ACHN (cell line): ENCODE data around the gene CAPN1.
"Not testable (repeated sequence)": the region's sequence is repeated elsewhere in the genome, so short reads cannot be mapped to it uniquely, and the experiment has no call there.

Experiments used
- DNase-seq: peaks from one replicate; pipeline ENCODE4 v3.0.0-alpha.2; 2015
- in situ Hi-C: cut with HindIII; loops from 2 replicates; pipeline ENCODE4 v1.10.0; 2017; ENCODE audit warnings: low sequenced_read_pairs, low pct_ligation_motif_present, low pct_unique_long_range_greater_than_20kb

CAPN1 gene

DNA sequence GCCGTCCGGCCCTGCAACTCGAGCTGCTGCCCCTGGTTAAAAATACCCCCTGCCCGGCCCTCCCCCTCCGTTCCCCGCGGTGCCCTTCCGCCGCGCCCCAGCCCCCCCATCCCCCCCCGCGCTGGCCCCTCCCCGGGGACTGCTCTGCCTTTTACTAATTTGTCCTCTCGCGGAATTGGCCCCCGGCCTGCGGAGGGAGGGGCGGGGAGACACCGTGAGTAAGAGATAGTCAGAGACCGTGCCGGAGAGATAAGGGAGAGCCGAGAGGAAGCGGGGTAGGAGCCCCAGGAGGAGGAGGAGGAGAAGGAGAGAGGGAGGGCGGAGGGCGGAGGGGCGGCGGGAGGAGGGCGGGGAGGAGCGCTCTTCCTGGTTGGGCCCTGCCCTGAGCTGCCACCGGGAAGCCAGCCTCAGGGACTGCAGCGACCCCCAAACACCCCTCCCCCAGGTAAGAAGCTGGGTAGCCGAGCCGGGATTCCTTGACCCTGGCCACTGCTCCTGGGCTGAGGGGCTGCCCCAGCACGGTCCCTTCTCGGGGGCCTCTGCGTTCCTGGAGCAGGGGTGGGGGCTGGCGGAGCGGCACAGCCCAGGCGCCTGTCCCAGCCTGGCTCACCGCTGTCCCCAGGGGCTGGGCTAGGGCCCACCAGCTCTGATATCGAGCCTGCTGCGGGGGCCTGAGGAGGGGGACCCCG lies at the start of gene CAPN1:
Gene CAPN1, plus strand, starts transcription at position 360 of the 689 bp plus-strand sequence. CDS start 774 bp downstream, outside the sequence.
- in situ Hi-C loops, result no loop called here
- peak; percentile 88 for DNase-seq

DNA sequence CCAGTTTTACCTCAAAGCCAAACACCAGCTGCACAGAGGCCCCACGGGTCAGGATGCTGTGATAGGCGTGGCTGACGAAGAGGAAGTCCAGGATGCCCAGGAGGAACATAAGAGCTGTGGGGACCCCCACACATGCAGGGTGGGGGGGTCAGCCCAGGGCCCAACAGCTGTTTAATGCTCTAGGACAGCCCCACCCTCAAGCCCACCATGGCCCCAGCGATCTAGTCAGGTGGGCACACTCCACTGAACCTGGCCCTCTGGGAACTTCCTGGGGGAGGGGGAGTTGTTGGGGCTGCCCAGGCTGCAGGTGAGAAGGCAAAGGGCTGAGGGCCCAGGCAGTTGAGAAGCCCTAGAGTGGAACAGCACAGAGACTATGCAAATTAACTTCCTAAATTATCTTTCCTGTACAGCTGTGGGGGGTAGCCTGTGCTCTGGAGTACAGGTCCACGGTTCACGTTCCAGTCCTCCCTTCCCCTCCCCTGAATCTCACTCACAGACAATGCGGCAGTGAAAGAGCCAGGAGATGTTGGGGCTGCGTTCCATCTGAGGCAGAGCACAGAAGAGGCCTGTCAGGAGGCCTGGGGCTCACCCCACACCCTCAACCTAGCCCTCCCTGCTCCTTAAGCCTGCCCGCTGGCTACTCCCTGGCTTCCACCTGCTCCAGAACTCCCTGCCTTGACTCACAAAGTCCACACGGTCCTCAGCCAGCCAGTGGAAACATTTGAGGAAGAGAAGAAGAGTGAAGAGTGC lies 49.3 kb upstream of the CAPN1 start:
- in situ Hi-C loops, result no loop called here
- no peak for DNase-seq

DNA sequence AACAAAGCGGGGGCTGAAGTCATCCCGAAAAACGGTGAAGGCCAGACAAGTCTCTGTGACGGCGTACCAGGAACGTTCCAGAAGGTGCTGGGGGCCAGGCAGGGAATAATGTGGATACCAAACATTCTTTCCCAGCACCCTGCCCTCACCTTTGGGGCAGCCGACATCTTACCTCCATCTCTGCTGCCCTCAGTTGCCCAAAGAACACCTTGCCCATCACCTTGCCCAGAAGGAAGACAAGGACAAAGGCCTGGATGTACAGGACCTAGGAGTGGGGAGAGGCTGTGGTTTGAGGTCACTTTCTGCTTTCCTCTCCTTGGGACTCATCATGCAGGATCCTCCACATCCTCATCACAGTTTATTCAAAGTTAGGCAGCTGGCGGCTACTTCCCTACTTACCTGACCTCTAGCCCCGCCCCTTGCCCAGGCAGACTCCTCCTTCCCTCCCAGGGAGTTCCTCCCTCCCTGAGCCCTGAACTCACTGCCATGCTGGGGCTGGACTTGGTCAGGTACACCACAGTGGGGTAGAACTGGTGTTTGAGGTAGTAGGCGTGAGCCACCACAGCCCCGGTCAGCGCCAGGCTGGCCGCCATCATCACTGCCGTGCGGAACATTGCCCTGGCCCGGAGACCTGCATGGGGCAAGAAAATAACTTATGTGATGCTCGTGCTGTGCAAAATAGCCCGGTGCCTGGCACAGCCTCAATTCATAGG lies 48.6 kb upstream of the CAPN1 start:
- no peak for DNase-seq
- in situ Hi-C loops, result no loop called here

DNA sequence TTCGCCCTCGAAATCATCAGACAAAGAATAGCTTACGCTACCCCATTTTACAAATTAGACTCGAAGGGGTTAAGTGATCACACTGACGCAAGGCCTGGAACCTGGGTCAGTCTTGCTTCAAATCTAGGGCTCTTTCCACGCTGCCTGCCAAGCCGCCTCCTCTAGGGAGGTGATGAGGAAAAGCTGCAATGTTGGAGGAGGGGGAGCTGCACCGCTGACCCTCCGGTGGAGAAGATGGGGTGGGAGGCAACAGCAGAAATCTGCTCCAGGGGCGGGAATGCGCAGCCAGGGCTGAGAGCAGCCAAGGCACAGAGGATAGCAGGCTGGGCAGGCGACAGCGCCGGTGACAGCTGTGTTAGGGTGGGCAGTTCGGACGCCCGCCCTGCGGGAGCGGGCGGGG lies 48.0 kb upstream of the CAPN1 start:
- in situ Hi-C loops, result no loop called here
- DNase-seq, result no peak

DNA sequence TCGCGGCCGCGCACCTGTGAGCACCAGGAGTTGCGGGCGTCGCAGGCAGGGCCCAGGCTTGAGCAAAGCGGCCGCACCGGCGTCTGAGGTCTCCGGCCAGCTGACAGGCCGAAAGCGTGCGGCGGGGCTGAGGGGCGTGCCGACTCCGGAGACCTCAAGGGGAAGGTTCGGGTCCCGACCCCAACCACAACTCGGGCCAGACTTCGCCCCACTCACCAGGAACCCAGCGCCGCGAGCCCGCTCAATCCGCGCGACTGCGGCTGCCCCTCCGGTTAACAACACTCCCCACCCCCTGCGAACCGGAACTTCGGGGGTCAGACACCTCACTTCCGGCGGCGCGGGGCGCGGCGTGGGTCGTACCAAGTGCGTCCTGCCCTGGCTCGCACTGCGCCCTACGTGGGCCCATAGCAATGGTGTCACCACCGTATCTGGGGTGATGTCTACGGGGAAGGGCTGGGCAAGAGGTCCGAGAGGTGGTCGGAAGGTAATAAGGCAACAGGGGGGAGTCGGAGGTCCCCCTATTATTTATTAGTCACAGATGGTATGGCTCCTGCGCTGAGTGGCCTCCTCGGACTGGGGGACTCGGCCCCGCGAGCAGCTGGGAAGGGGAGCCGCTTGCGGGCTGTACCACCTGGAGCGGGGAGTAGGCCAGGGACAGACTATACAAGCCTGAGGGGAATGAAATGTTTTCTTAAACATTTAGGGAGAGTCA lies 47.3 kb upstream of the CAPN1 start, which contains the start of gene SYVN1:
Gene SYVN1, minus strand, starts transcription at position 280 of the 712 bp plus-strand sequence. CDS start 918 bp downstream, outside the sequence.
- in situ Hi-C loops, result no loop called here
- DNase-seq, result peak; percentile 79

DNA sequence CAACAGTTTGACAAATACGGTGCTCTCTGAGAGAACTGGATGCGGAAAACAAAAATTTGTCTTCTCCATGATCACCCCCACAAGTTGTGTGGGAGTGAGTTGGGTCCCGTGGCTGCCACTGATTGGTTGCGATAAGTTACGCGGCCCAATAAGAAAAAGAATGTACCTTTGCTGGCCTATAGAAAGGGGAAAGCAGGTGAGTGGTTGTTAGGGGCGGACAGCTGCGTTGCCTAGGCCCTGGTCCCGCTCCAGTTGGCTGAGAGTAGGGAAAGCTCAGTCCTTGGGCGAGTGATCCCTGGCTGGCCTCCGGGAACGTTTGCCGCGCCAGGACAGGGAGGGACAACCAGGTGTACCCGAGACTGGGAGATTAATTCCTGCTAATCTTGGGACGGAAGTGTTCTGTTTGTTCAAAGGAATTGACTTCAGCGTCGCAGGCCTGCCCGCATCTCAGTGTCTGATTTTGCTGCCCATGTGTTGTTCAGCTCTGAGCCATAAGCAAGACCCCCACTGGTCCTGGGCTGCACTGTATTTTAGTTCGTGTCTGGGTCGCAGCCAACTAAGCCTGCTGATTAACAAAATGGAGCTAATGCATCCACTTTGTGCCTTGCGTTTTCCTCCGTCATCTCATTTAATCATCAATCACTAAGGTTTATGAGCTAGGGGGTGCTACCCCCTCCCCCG lies 46.6 kb upstream of the CAPN1 start:
- DNase-seq, result peak; percentile 94
- in situ Hi-C loops, result no loop called here

DNA sequence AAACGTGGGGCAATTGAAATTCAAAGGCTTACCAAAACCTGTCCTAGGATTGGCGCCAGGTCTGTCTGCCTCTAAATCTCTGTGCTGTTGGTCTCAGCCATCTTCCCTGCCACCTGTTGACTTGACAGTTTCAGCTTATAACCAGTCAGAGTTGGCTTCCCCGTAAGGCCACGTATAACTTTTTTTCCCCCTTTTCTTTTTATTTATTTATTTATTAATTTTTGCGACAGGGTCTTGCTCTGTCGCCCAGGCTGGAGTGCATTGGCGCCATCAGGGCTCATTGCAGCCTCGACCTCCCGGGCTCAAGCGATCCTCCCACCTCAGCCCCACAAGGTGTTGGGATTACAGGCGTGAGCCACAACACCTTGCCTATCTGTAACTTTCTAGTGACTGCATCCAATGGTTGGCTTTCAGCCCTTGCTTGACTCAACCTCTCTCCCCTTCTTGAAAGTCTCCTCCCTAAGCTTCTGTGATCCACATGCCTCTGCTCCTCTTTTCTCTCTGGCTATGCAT lies 46.0 kb upstream of the CAPN1 start:
- in situ Hi-C loops, result no loop called here
- no peak for DNase-seq

DNA sequence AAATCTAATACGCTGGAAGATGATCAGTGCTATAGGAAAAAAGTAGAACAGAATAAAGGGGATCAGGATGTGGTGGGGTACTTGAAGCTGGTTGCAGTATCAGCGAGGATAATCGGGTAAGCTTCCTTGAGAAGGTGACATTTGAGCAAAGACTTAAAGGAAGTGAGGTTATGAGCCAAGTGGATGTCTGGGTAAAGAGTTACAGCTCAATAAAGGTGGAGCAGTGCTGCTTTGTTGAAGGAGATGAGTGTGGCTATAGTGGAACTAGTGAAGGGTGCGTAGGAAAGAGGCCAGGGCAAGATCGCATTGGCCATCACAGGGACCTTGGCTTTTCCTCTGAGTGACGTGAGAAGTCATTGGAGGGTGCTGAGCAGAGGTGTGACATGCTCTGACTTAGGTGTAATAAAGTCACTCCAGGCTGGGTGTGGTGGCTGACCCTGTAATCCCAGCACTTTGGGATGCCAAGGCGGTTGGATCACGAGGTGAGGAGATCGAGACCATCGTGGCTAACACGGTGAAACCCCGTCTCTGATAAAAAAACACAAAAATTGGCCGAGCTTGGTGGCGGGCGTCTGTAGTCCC lies 45.1 kb upstream of the CAPN1 start:
- in situ Hi-C loops, result no loop called here
- DNase-seq, result no peak

DNA sequence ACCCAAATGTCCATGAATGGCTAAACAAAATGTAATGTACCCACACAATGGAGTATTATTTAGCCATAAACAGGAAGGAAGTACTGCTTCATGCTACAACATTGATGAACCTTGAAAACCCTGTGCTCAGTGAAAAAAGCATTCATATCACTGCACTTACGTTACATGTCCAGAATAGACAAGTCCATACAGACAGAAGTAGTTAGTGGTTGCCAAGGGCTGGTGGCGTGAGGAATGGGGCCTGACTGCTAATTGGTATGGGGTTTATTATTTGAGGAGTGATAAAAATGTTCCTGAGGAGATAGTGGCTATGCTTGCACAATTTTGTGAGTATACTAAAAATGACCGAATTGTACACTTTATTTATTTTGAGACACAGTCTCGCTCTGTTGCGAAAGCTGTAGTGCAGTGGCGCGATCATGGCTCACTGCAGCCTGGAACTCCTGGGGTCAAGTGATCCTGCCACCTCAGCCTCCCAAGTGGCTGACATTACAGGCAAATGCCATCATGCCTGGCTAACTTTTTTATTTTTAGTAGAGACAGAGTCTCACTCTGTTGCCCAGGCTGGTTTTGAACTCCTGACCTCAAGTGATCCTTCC lies 39.7 kb upstream of the CAPN1 start:
- DNase-seq, result no peak
- in situ Hi-C loops, result no loop called here

DNA sequence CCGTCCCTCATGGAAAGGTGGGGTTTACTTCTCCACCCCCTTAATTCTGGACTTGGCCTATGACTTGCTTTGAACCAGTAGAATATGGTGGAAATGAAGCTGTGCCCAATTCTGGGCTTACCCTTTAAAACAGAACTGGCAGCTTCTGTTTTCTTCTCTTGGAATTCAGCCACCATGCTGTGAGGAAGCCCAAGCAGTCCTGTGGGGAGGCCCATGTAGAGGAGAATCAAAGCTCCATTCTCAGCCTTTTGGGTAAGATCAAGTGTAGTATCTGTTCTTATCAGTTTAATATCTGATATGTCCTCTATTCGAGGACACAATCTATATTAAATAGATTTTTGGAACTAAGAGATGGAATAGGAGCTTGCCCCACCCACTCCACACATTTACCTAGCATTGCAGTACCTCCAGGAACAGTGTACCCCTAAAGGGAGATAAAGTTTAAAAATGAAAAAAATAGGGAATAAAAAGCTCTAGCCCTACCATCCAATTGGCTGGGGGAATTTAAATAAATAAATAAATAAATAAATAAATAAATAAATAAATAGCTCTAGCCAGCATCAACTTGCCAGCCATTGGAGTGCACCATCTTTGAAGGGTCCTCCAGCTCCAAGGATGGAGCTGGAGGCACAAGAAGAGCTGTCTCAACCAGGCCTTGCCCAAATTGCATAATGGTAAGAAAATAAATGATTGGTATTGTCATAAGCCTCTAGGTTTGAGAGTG lies 34.2 kb upstream of the CAPN1 start:
- no peak for DNase-seq
- in situ Hi-C loops, result no loop called here

DNA sequence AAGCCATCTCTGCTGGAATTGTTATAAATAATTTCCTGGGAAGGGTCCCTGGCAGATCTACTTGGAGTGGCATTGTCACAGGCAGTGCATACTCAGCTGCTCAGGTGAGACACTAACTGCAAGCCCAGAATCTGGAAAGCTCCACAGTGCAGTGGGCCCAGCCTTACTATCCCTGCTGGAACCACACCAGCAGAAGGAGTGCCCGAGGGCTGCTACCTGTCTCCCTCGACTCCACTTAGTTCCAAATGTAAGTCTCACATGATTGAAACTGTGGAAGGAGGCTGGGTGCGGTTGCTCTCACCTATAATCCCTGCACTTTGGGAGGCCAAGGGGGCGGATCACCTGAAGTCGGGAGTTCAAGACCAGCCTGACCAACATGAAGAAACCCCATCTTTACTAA lies 33.1 kb upstream of the CAPN1 start:
- in situ Hi-C loops, result no loop called here
- DNase-seq, result no peak

DNA sequence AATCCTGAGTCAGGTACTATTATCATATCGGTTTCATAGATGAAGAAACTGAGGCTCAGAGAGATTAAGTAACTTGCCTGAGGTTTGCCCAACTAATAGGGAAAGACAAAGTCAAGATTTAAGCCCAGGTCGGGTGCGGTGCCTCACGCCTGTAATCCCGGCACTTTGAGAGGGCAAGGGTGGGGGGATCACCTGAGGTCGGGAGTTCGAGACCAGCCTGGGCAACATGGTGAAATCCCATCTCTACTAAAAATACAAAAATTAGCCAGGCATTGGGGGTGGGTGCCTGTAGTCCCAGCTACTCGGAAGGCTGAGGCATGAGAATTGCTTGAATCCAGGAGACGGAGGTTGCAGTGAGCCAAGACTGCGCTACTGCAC lies 31.6 kb upstream of the CAPN1 start:
- DNase-seq, in situ Hi-C loops: not testable (repeated sequence)

DNA sequence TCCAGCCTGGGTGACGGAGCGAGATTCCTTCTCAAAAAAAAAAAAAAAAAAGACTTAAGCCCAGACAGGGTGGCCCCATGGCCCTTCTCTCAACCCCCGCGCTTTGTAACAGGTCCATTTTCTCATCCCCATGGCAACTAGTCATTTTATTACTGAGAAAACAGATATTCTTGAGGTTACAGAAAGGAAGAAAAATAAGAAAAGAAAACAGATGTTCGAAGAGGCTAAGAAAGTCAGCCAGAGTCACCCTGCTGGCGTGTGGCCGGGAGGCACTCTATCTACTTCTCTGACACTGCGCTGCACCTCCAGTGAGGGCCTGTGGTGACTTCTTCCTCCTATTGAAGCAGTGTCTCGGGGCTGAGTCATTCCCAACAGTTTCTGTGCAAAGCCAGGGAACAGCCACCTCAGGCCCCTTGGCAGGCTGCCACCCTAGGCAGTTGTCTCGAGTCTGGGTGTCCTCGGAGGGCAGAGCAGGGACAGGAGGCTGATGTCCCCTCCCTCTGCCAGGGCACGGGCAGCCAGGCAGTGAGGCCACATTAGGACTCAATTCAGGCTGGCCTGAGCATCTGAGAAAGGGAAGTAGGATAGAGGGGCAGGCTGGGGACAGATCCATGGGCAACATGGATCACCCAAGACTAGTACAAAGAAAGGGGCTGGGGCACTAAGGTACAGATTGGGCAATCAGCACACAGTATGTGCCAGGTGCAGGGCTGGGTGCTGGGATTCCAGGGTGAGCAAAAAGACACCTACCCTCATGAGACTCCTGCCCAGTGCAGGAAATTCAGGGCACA lies 31.0 kb upstream of the CAPN1 start:
- DNase-seq, result peak; percentile 78
- in situ Hi-C loops, result no loop called here

DNA sequence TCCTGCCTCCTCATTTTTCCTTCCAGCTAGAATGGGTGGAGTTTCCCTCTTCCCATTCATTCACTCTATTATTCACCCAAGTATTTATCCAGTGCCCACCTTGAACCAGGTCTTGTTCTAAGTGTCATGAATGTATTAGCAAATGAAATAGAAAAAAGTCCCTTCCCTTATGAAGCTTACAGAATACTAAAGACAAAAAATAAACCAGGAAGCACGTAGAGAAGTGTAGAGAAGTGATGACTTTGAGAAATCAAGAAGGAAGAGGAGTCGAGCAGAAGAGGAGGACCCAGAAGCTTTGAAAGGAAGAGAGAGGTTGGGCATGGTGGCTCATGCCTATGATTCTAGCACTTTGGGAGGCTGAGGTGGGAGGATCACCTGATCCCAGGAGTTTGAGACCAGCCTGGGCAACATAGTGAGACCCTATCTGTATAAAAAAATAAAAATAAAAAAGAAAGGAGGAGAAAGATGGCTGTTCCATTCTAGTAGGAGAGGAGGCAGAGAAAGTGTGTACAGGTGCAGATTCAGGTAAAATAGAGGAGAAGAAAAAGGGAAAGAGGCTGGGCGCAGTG lies 30.3 kb upstream of the CAPN1 start:
- DNase-seq, result no peak
- in situ Hi-C loops, result no loop called here

DNA sequence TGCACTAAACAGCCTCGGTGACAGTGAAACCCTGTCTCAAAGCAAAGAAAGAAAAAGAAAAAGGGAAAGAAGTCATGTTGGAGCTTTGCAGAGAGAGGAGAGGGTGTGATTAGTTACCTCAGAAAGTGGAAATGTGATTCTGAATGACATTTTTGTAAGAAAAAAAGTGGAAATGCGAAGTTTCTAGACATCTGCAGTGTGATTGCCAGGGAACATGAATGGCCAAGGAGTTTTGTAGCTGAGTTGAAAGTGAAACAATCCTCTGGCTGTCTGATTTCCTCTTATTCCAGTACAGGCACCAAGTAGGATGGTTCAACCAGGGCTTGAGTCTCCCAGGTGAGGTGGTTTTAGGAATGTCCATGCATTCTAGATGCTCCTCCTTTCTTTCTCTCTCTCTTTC lies 29.6 kb upstream of the CAPN1 start:
- DNase-seq, result no peak
- in situ Hi-C loops, result no loop called here

DNA sequence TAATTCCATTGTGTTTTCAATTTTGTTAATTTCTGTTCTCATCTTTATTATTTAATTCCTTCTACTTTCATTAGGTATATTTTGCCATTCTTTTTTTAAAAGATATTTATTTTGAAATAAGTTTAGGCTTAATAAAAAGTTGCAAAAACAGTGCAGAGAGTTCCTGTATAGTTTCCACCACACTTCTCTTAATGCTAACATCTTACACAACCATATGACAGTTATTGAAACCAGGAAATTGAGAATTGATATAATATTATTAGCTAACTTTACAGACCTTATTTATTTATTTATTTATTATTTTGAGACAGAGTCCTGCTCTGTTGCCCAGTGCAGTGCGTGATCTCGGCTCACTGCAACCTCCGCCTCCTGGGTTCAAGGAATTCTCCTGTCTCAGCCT lies 25.5 kb upstream of the CAPN1 start:
- in situ Hi-C loops, result no loop called here
- DNase-seq, result no peak
